Mesenchymal stem cell (in vitro differentiated cells and primary cell): ENCODE results near the gene FBXO3.

Experiments used
- DNase-seq: peaks from one replicate; pipeline ENCODE4 v3.0.0-alpha.2; 2013
- H2AFZ ChIP-seq: one replicate; pipeline ENCODE4 v1.6.1; 2013; ENCODE audit warnings: low read depth, mild to moderate bottlenecking, control low read depth, inconsistent platforms, low read length, moderate library complexity
- H2AK5ac ChIP-seq: 2 replicates; pipeline ENCODE4 v1.6.1; 2013; ENCODE audit warnings: low read length, moderate library complexity, mild to moderate bottlenecking, inconsistent platforms; ENCODE audit not compliant: severe bottlenecking
- H2BK120ac ChIP-seq: one replicate; pipeline ENCODE4 v1.6.1; 2013; ENCODE audit warnings: low read depth, mild to moderate bottlenecking, inconsistent platforms, low read length, moderate library complexity
- H2BK12ac ChIP-seq, 2 experiments: one replicate each; pipeline ENCODE4 v1.6.1; 2013; ENCODE audit warnings: inconsistent platforms in 2 of 2, low read length in 2 of 2, mild to moderate bottlenecking in 2 of 2, moderate library complexity in 2 of 2, control low read depth in 1 of 2
- H2BK15ac ChIP-seq: one replicate; pipeline ENCODE4 v1.6.1; 2013; ENCODE audit warnings: mild to moderate bottlenecking, low read depth, inconsistent platforms; ENCODE audit not compliant: poor library complexity, severe bottlenecking
- H2BK5ac ChIP-seq: 2 replicates; pipeline ENCODE4 v1.6.1; 2013; ENCODE audit warnings: low read depth, mild to moderate bottlenecking, low read length, control low read depth, inconsistent platforms; ENCODE audit not compliant: poor library complexity, severe bottlenecking
- H3K14ac ChIP-seq, 2 experiments: one replicate each; pipeline ENCODE4 v1.6.1; 2013; ENCODE audit warnings: inconsistent platforms in 2 of 2, low read length in 2 of 2, control low read depth in 1 of 2, mild to moderate bottlenecking in 1 of 2, moderate library complexity in 1 of 2
- H3K18ac ChIP-seq, 2 experiments: one replicate each; pipeline ENCODE4 v1.6.1; 2013; ENCODE audit warnings: inconsistent platforms in 2 of 2, low read length in 2 of 2, control low read depth in 1 of 2, low read depth in 1 of 2, mild to moderate bottlenecking in 1 of 2
- H3K23ac ChIP-seq, 2 experiments: one replicate each; pipeline ENCODE4 v1.6.1; 2013; ENCODE audit warnings: inconsistent platforms in 2 of 2, low read length in 2 of 2, mild to moderate bottlenecking in 2 of 2, moderate library complexity in 2 of 2, control low read depth in 1 of 2
- H3K27ac ChIP-seq: 2 replicates; pipeline ENCODE4 v1.5.1; 2013; ENCODE audit warnings: mild to moderate bottlenecking, moderate library complexity, low read length, control low read depth, inconsistent platforms; ENCODE audit not compliant: poor library complexity, severe bottlenecking
- H3K27me3 ChIP-seq, 2 experiments: 2 replicates each; pipeline versions ENCODE4 v1.6.1 to v1.7.0; 2013; ENCODE audit warnings: low read length in 2 of 2, mild to moderate bottlenecking in 2 of 2, moderate library complexity in 2 of 2, control low read depth in 1 of 2, inconsistent platforms in 1 of 2; ENCODE audit not compliant: control insufficient read depth in 1 of 2, insufficient read depth in 1 of 2
- H3K36me3 ChIP-seq, 2 experiments: 2 replicates each; pipeline versions ENCODE4 v1.6.1 to v1.7.0; 2013; ENCODE audit warnings: low read length in 2 of 2, control low read depth in 1 of 2, inconsistent platforms in 1 of 2, low read depth in 1 of 2, mild to moderate bottlenecking in 1 of 2; ENCODE audit not compliant: insufficient read depth in 2 of 2, control insufficient read depth in 1 of 2
- H3K4ac ChIP-seq, 2 experiments: one replicate each; pipeline ENCODE4 v1.6.1; 2013; ENCODE audit warnings: inconsistent platforms in 2 of 2, low read length in 2 of 2, mild to moderate bottlenecking in 2 of 2, moderate library complexity in 2 of 2, control low read depth in 1 of 2, low read depth in 1 of 2
- H3K4me1 ChIP-seq: 2 replicates; pipeline ENCODE4 v1.6.1; 2013; ENCODE audit warnings: low read depth, low read length, control low read depth; ENCODE audit not compliant: control insufficient read depth, insufficient read depth
- H3K4me2 ChIP-seq: 2 replicates; pipeline ENCODE4 v1.6.1; 2013; ENCODE audit warnings: low read length, mild to moderate bottlenecking, inconsistent platforms; ENCODE audit not compliant: poor library complexity, severe bottlenecking
- H3K4me3 ChIP-seq, 2 experiments: 2 replicates each; pipeline versions ENCODE4 v1.5.1 to v1.7.0; 2013; ENCODE audit warnings: low read length in 2 of 2, mild to moderate bottlenecking in 2 of 2, control low read depth in 1 of 2, low read depth in 1 of 2; ENCODE audit not compliant: insufficient read depth in 1 of 2
- H3K79me1 ChIP-seq: replicated peaks from 2 replicates; pipeline ENCODE4 v1.6.1; 2013; ENCODE audit warnings: mild to moderate bottlenecking, control low read depth, low read length, inconsistent platforms; ENCODE audit not compliant: poor library complexity, severe bottlenecking
- H3K9ac ChIP-seq: 2 replicates; pipeline ENCODE4 v1.7.0; 2013; ENCODE audit warnings: mild to moderate bottlenecking, low read length, moderate library complexity
- H3K9me3 ChIP-seq: 2 replicates; pipeline ENCODE4 v1.7.0; 2013; ENCODE audit warnings: mild to moderate bottlenecking, low read length; ENCODE audit not compliant: control insufficient read depth
- H4K8ac ChIP-seq: one replicate; pipeline ENCODE4 v1.6.1; 2013; ENCODE audit warnings: inconsistent platforms, mild to moderate bottlenecking, low read length, moderate library complexity
- H4K91ac ChIP-seq: one replicate; pipeline ENCODE4 v1.6.1; 2013; ENCODE audit warnings: mild to moderate bottlenecking, low read length, inconsistent platforms
- WGBS: methylation state at CpG from one replicate; pipeline ENCODE4 v1.1.7; 2013; ENCODE audit warnings: mixed read lengths; 5-methylcytosine and 5-hydroxymethylcytosine counted together

FBXO3 gene

DNA sequence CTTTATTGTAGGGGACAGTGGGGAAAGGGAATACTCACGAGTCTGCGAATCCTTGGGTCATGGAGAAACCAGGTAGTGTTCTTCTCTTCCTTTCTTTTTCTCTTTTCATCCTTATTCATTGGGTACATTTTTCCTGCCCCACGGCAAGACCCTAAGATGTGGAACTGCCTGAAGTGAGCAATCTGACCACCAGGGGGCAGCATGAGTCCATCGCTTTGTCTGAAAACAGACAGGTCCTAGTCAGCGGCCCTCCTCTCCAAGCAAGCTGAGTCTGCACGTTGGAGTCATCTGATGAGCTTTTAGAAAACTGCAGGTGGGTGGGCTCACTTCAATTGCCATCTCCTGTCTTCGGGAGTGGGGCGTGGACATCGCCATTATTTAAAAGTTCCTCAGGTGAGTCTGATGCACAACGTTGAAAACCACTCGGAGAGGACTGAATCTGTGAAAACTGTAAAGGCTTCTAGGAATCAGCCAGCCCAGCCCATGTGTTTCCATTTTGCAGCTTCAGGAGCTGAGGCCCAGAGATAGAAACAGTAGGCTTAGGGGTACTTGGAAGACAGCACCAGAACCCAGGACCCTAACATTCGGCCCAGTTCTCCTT, 34.0 kb upstream of the FBXO3 start:
- no peaks in the 10 kb centered on the region for H3K36me3 ChIP-seq
- 26% methylated on average over 12 of the region's 12 CpGs for WGBS
- no peaks in the 10 kb centered on the region for H3K4me1 ChIP-seq
- H2BK15ac ChIP-seq: no peak overlapping the region
- no peak overlapping the region for H4K91ac ChIP-seq
- peak overlapping the region; percentile 33 for H4K8ac ChIP-seq
- peak; percentile 77 for DNase-seq
- H2AK5ac ChIP-seq: no peak overlapping the region
- H2AFZ ChIP-seq: no peak overlapping the region
- no peak overlapping the region for H3K27ac ChIP-seq
- no peak overlapping the region for H3K18ac ChIP-seq
- no peak overlapping the region for H3K4me2 ChIP-seq
- H3K14ac ChIP-seq: no peak overlapping the region
- no peak overlapping the region for H3K4ac ChIP-seq
- H2BK5ac ChIP-seq: no peak overlapping the region
- H3K4me3 ChIP-seq: no peak overlapping the region
- H3K9ac ChIP-seq: no peak overlapping the region
- H2BK12ac ChIP-seq: no peak overlapping the region
- no peak overlapping the region for H3K23ac ChIP-seq
- no peak overlapping the region for H2BK120ac ChIP-seq
- no peaks in the 10 kb centered on the region for H3K79me1 ChIP-seq
- peaks cover 0 to 9% of the 10 kb centered on the region in 2 experiments for H3K27me3 ChIP-seq
- no peaks in the 10 kb centered on the region for H3K9me3 ChIP-seq

DNA sequence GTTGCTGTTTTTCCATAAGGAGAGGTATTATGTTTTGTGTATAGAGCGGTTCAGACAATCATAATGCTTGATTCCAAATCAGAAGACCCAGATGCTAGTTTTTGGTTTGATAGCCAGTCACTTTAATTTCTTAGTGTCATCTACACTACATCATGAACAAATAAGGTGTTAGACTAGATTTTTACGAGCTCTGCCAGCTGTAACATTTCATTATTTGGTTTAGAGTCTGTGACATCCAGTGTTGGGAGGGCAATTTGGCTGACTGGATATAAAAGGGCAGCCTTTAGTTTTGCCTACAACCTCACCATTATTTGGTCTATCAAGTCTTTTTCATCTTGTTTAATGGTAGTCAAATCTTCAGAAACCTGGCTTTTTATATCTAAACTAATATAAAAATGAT, 30.2 kb upstream of the FBXO3 start:
- Histone ChIP-seq H3K27me3 (peaks cover 0 to 34% of the 10 kb centered on the region in 2 experiments), H3K79me1 (no peaks in the 10 kb centered on the region), H2BK120ac (no peak overlapping the region), H3K18ac (no peak overlapping the region), H3K4me2 (no peak overlapping the region), H2AFZ (no peak overlapping the region), H3K14ac (no peak overlapping the region), H4K8ac (no peak overlapping the region), H2BK5ac (no peak overlapping the region), H3K9ac (no peak overlapping the region), H3K4me3 (no peak overlapping the region), H3K27ac (no peak overlapping the region), H2BK12ac (no peak overlapping the region), H2AK5ac (no peak overlapping the region), H3K36me3 (no peaks in the 10 kb centered on the region), H3K4me1 (peaks cover 1% of the 10 kb centered on the region), H3K4ac (no peak overlapping the region), H3K9me3 (no peaks in the 10 kb centered on the region), H2BK15ac (no peak overlapping the region), H3K23ac (no peak overlapping the region), H4K91ac (no peak overlapping the region)
- 83% methylated on average over 2 of the region's 2 CpGs for WGBS
- DNase-seq: no peak

DNA sequence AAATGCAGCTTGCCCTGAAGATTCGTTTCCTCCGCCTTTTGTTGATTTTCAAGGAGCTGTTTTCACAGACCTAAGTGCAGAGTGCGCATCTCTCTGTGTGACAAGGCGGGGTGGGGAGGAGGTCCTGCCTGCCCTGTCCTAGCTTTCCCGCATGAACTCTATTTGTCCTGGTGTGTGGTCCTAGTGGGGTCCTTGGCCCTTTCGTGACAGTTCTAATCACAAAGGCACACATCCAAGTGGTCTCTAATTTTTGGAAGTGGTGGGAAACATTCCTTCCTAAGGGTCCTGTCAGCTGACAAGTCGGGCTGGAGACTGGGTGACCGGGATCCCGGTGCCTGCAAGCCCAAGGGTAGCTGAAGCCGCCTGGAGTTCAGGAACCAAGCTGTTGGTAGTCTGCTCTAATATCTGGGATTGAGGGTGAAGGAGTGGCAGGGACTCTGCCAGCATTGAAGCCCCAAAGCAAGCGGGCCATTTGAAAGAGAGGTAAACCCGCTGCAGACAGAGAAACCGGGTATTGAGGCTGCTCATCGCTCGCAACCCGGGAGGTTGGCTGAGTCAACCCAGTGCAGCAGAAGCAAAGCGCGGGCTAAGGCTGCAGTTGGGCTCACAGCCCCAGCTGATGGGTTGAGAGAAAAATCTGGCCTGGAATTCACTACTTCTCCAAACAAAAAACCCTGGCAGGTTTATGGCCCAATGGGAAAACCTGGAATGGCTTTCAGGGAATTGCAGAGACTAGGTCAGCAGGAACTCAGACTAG, 28.1 kb upstream of the FBXO3 start:
- H2AFZ ChIP-seq: no peak overlapping the region
- no peak overlapping the region for H2BK120ac ChIP-seq
- no peak overlapping the region for H4K91ac ChIP-seq
- under 1% methylated on average over 18 of the region's 18 CpGs for WGBS
- no peaks in the 10 kb centered on the region for H3K36me3 ChIP-seq
- no peak overlapping the region for H3K18ac ChIP-seq
- H3K23ac ChIP-seq: no peak overlapping the region
- no peak overlapping the region for H2BK12ac ChIP-seq
- no peak overlapping the region for H3K4ac ChIP-seq
- peak overlapping the region; percentile 38 to 75 for H3K4me3 ChIP-seq
- no peak overlapping the region for H2AK5ac ChIP-seq
- H3K27ac ChIP-seq: no peak overlapping the region
- DNase-seq: peak; percentile 88
- H2BK15ac ChIP-seq: no peak overlapping the region
- no peak overlapping the region for H4K8ac ChIP-seq
- no peaks in the 10 kb centered on the region for H3K79me1 ChIP-seq
- peak overlapping the region; percentile 53 for H3K9ac ChIP-seq
- peaks cover 1% of the 10 kb centered on the region for H3K4me1 ChIP-seq
- peak overlapping the region; percentile 92 for H3K4me2 ChIP-seq
- no peaks in the 10 kb centered on the region for H3K9me3 ChIP-seq
- no peak overlapping the region for H3K14ac ChIP-seq
- H2BK5ac ChIP-seq: no peak overlapping the region
- peaks cover 0 to 47% of the 10 kb centered on the region in 2 experiments for H3K27me3 ChIP-seq

DNA sequence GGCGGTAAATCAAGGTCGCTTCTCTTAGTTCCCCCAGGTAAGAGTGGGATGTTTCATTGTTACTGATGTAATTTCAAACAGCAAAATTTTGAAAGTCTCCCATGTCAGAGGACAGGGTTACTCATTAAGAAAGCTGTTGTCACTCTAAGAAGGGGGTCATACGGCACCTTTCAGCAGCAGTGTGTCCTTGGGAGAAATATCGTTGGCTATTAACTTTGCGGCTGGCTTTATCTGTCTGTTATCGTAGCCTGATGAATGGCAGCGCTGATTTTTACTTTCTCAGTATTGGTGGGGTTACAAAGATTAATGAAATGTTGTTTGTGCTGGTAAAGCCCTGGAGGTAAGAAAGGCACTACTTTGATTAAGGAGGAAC, 27.5 kb upstream of the FBXO3 start:
- no peak overlapping the region for H3K14ac ChIP-seq
- no peak overlapping the region for H3K18ac ChIP-seq
- no peak overlapping the region for H3K9ac ChIP-seq
- no peaks in the 10 kb centered on the region for H3K36me3 ChIP-seq
- H4K91ac ChIP-seq: no peak overlapping the region
- no peaks in the 10 kb centered on the region for H3K9me3 ChIP-seq
- H3K4me2 ChIP-seq: peak overlapping the region; percentile 92
- no peak overlapping the region for H3K27ac ChIP-seq
- peaks cover 1% of the 10 kb centered on the region for H3K4me1 ChIP-seq
- no peak overlapping the region for H2AFZ ChIP-seq
- no peak overlapping the region for H2BK5ac ChIP-seq
- peaks cover 0 to 45% of the 10 kb centered on the region in 2 experiments for H3K27me3 ChIP-seq
- H3K4me3 ChIP-seq: peak overlapping the region in 1 of 2 experiments; percentile 75
- DNase-seq: no peak
- no peak overlapping the region for H2AK5ac ChIP-seq
- 30% methylated on average over 7 of the region's 7 CpGs for WGBS
- H3K23ac ChIP-seq: no peak overlapping the region
- H2BK120ac ChIP-seq: no peak overlapping the region
- no peaks in the 10 kb centered on the region for H3K79me1 ChIP-seq
- no peak overlapping the region for H2BK12ac ChIP-seq
- no peak overlapping the region for H4K8ac ChIP-seq
- H2BK15ac ChIP-seq: no peak overlapping the region
- no peak overlapping the region for H3K4ac ChIP-seq
